ENCODE results near the gene C10orf95.

The C10orf95 gene

GRCh38 chr10:102420181-102420713, 31.1 kb downstream of the C10orf95 start:
- H3K27ac ChIP-seq (ENCODE audit: insufficient read depth in 1 of 2, low read depth in 1 of 2, low read length in 2 of 2, poor library complexity in 1 of 2, severe bottlenecking in 2 of 2) = peak overlapping the region; percentile 47 to 85
- ChIA-PET POLR2A (interaction anchor here (1.0 to 4.1 kb wide), 5 partner anchors 12 to 225 kb away, joined by 3 to 28 read pairs (median 5); partner anchors contain the start of genes CUEDC2 and NFKB2), CTCF (interaction anchor here (0.6 to 9.1 kb wide), 13 partner anchors 8 to 107 kb away, joined by 3 to 71 read pairs (median 7); partner anchors contain the start of genes C10orf95 and CUEDC2)
- WGBS (ENCODE audit: insufficient coverage) = 0% methylated on average over 10 of the region's 21 CpGs
- H3K36me3 ChIP-seq (ENCODE audit: control insufficient read depth in 4 of 4, insufficient read depth in 4 of 4, low read length in 3 of 4) = peaks cover 4 to 21% (median 17%) of the 10 kb centered on the region in 4 experiments
- no peaks in the 10 kb centered on the region for H3K9me3 ChIP-seq (ENCODE audit: control extremely low read depth in 1 of 5, control insufficient read depth in 4 of 5, insufficient read depth in 2 of 5, low read depth in 1 of 5, low read length in 4 of 5)
- no peak for DNase-seq
- H3K27me3 ChIP-seq (replicated peaks in 2 of 5; ENCODE audit: control insufficient read depth in 4 of 5, insufficient read depth in 5 of 5, low read length in 4 of 5) = peaks cover 6 to 25% (median 11%) of the 10 kb centered on the region in 5 experiments
- peak overlapping the region; percentile 87 to 96 (median 90) for H3K4me3 ChIP-seq (ENCODE audit: control insufficient read depth in 1 of 7, extremely low read depth in 1 of 7, insufficient read depth in 4 of 7, low read depth in 2 of 7, low read length in 6 of 7)
- H3K4me1 ChIP-seq (ENCODE audit: control extremely low read depth in 1 of 4, control insufficient read depth in 4 of 4, insufficient read depth in 4 of 4, low read length in 3 of 4) = peaks cover 3 to 46% (median 40%) of the 10 kb centered on the region in 4 experiments

- Histone ChIP-seq H3K27me3 (replicated peaks in 2 of 5; ENCODE audit: control insufficient read depth in 4 of 5, insufficient read depth in 5 of 5, low read length in 4 of 5) (peaks cover 6 to 25% (median 11%) of the 10 kb centered on the region in 5 experiments), H3K4me1 (ENCODE audit: control extremely low read depth in 1 of 4, control insufficient read depth in 4 of 4, insufficient read depth in 4 of 4, low read length in 3 of 4) (peaks cover 3 to 46% (median 40%) of the 10 kb centered on the region in 4 experiments), H3K27ac (ENCODE audit: insufficient read depth in 1 of 2, low read depth in 1 of 2, low read length in 2 of 2, poor library complexity in 1 of 2, severe bottlenecking in 2 of 2) (no peak overlapping the region), H3K36me3 (ENCODE audit: control insufficient read depth in 4 of 4, insufficient read depth in 4 of 4, low read length in 3 of 4) (peaks cover 4 to 15% (median 12%) of the 10 kb centered on the region in 4 experiments), H3K4me3 (ENCODE audit: control insufficient read depth in 1 of 7, extremely low read depth in 1 of 7, insufficient read depth in 4 of 7, low read depth in 2 of 7, low read length in 6 of 7) (peak overlapping the region; percentile 87 to 96 (median 90)), H3K9me3 (ENCODE audit: control extremely low read depth in 1 of 5, control insufficient read depth in 4 of 5, insufficient read depth in 2 of 5, low read depth in 1 of 5, low read length in 4 of 5) (no peaks in the 10 kb centered on the region)
- peak in 2 of 3 donors; percentile 68 to 73 for DNase-seq
- ChIA-PET CTCF (interaction anchor here (0.6 to 9.1 kb wide), 10 partner anchors 7 to 106 kb away, joined by 3 to 71 read pairs (median 6); partner anchors contain the start of genes C10orf95 and CUEDC2), POLR2A (interaction anchor here (1.0 to 4.1 kb wide), 4 partner anchors 13 to 226 kb away, joined by 4 to 28 read pairs (median 6); partner anchors contain the start of genes CUEDC2 and NFKB2)
- under 1% methylated on average over 43 of the region's 54 CpGs for WGBS (ENCODE audit: insufficient coverage)
Measured at GRCh38 chr10:102419269-102420180, 31.8 kb downstream of the C10orf95 start.

GRCh38 chr10:102418622-102419268, 32.6 kb downstream of the C10orf95 start, which contains the start of gene PSD:
TSS of gene PSD (minus strand) at chr10:102418785. CDS start at chr10:102417038, 1,747 bp downstream.
- peaks cover 3 to 45% (median 40%) of the 10 kb centered on the region in 4 experiments for H3K4me1 ChIP-seq (ENCODE audit: control extremely low read depth in 1 of 4, control insufficient read depth in 4 of 4, insufficient read depth in 4 of 4, low read length in 3 of 4)
- ChIA-PET POLR2A (no interaction called here), CTCF (interaction anchor here (1.9 kb wide), 1 partner anchor 15 kb away, joined by 7 read pairs; no protein-coding TSS in a partner anchor)
- WGBS (ENCODE audit: insufficient coverage) = 7% methylated on average over 34 of the region's 45 CpGs
- H3K36me3 ChIP-seq (ENCODE audit: control insufficient read depth in 4 of 4, insufficient read depth in 4 of 4, low read length in 3 of 4) = peaks cover 2 to 8% (median 6%) of the 10 kb centered on the region in 4 experiments
- peaks cover 6 to 25% (median 11%) of the 10 kb centered on the region in 5 experiments for H3K27me3 ChIP-seq (replicated peaks in 2 of 5; ENCODE audit: control insufficient read depth in 4 of 5, insufficient read depth in 5 of 5, low read length in 4 of 5)
- H3K4me3 ChIP-seq (ENCODE audit: control insufficient read depth in 1 of 7, extremely low read depth in 1 of 7, insufficient read depth in 4 of 7, low read depth in 2 of 7, low read length in 6 of 7) = peak within 1 kb of the TSS; percentile 13 to 96 (median 90)
- H3K9me3 ChIP-seq (ENCODE audit: control extremely low read depth in 1 of 5, control insufficient read depth in 4 of 5, insufficient read depth in 2 of 5, low read depth in 1 of 5, low read length in 4 of 5) = no peaks in the 10 kb centered on the region
- DNase-seq = peak in 1 of 3 donors; percentile 15
- no peak within 1 kb of the TSS for H3K27ac ChIP-seq (ENCODE audit: insufficient read depth in 1 of 2, low read depth in 1 of 2, low read length in 2 of 2, poor library complexity in 1 of 2, severe bottlenecking in 2 of 2)

- H3K4me3 ChIP-seq (ENCODE audit: control insufficient read depth in 1 of 7, extremely low read depth in 1 of 7, insufficient read depth in 4 of 7, low read depth in 2 of 7, low read length in 6 of 7) = no peak overlapping the region
- no peak for DNase-seq
- H3K9me3 ChIP-seq (ENCODE audit: control extremely low read depth in 1 of 5, control insufficient read depth in 4 of 5, insufficient read depth in 2 of 5, low read depth in 1 of 5, low read length in 4 of 5) = no peaks in the 10 kb centered on the region
- 93% methylated on average over 13 of the region's 20 CpGs for WGBS (ENCODE audit: insufficient coverage)
- ChIA-PET POLR2A (no interaction called here), CTCF (interaction anchor here (1.0 kb wide), 1 partner anchor 17 kb away, joined by 3 read pairs; no protein-coding TSS in a partner anchor)
- peaks cover 0 to 27% (median 22%) of the 10 kb centered on the region in 4 experiments for H3K4me1 ChIP-seq (ENCODE audit: control extremely low read depth in 1 of 4, control insufficient read depth in 4 of 4, insufficient read depth in 4 of 4, low read length in 3 of 4)
- no peak overlapping the region for H3K27ac ChIP-seq (ENCODE audit: insufficient read depth in 1 of 2, low read depth in 1 of 2, low read length in 2 of 2, poor library complexity in 1 of 2, severe bottlenecking in 2 of 2)
- peaks cover 6 to 32% (median 15%) of the 10 kb centered on the region in 5 experiments for H3K27me3 ChIP-seq (replicated peaks in 2 of 5; ENCODE audit: control insufficient read depth in 4 of 5, insufficient read depth in 5 of 5, low read length in 4 of 5)
- no peaks in the 10 kb centered on the region for H3K36me3 ChIP-seq (ENCODE audit: control insufficient read depth in 4 of 4, insufficient read depth in 4 of 4, low read length in 3 of 4)
Measured at GRCh38 chr10:102416695-102417094, 34.6 kb downstream of the C10orf95 start.

GRCh38 chr10:102416283-102416682, 35.1 kb downstream of the C10orf95 start:
- WGBS (ENCODE audit: insufficient coverage) = 94% methylated on average over 6 of the region's 9 CpGs
- no peak overlapping the region for H3K4me3 ChIP-seq (ENCODE audit: control insufficient read depth in 1 of 7, extremely low read depth in 1 of 7, insufficient read depth in 4 of 7, low read depth in 2 of 7, low read length in 6 of 7)
- peaks cover 0 to 25% (median 20%) of the 10 kb centered on the region in 4 experiments for H3K4me1 ChIP-seq (ENCODE audit: control extremely low read depth in 1 of 4, control insufficient read depth in 4 of 4, insufficient read depth in 4 of 4, low read length in 3 of 4)
- DNase-seq = no peak
- POLR2A ChIA-PET = no interaction called here
- H3K36me3 ChIP-seq (ENCODE audit: control insufficient read depth in 4 of 4, insufficient read depth in 4 of 4, low read length in 3 of 4) = no peaks in the 10 kb centered on the region
- CTCF ChIA-PET = interaction anchor here (2.1 kb wide), 1 partner anchor 63 kb away, joined by 9 read pairs; no protein-coding TSS in a partner anchor
- H3K27me3 ChIP-seq (replicated peaks in 2 of 5; ENCODE audit: control insufficient read depth in 4 of 5, insufficient read depth in 5 of 5, low read length in 4 of 5) = peaks cover 6 to 37% (median 17%) of the 10 kb centered on the region in 5 experiments
- H3K9me3 ChIP-seq (ENCODE audit: control extremely low read depth in 1 of 5, control insufficient read depth in 4 of 5, insufficient read depth in 2 of 5, low read depth in 1 of 5, low read length in 4 of 5) = no peaks in the 10 kb centered on the region
- no peak overlapping the region for H3K27ac ChIP-seq (ENCODE audit: insufficient read depth in 1 of 2, low read depth in 1 of 2, low read length in 2 of 2, poor library complexity in 1 of 2, severe bottlenecking in 2 of 2)

GRCh38 chr10:102414749-102415148, 36.6 kb downstream of the C10orf95 start:
- Histone ChIP-seq H3K27ac (ENCODE audit: insufficient read depth in 1 of 2, low read depth in 1 of 2, low read length in 2 of 2, poor library complexity in 1 of 2, severe bottlenecking in 2 of 2) (no peak overlapping the region), H3K27me3 (replicated peaks in 2 of 5; ENCODE audit: control insufficient read depth in 4 of 5, insufficient read depth in 5 of 5, low read length in 4 of 5) (peaks cover 6 to 51% (median 28%) of the 10 kb centered on the region in 5 experiments), H3K36me3 (ENCODE audit: control insufficient read depth in 4 of 4, insufficient read depth in 4 of 4, low read length in 3 of 4) (no peaks in the 10 kb centered on the region), H3K4me3 (ENCODE audit: control insufficient read depth in 1 of 7, extremely low read depth in 1 of 7, insufficient read depth in 4 of 7, low read depth in 2 of 7, low read length in 6 of 7) (no peak overlapping the region), H3K9me3 (ENCODE audit: control extremely low read depth in 1 of 5, control insufficient read depth in 4 of 5, insufficient read depth in 2 of 5, low read depth in 1 of 5, low read length in 4 of 5) (no peaks in the 10 kb centered on the region), H3K4me1 (ENCODE audit: control extremely low read depth in 1 of 4, control insufficient read depth in 4 of 4, insufficient read depth in 4 of 4, low read length in 3 of 4) (peaks cover 0 to 30% (median 24%) of the 10 kb centered on the region in 4 experiments)
- ChIA-PET CTCF (interaction anchor here (1.3 to 5.4 kb wide), 3 partner anchors 10 to 65 kb away, joined by 3 to 20 read pairs (median 9); no protein-coding TSS in a partner anchor), POLR2A (no interaction called here)
- DNase-seq = no peak
- 40% methylated on average over 9 of the region's 20 CpGs for WGBS (ENCODE audit: insufficient coverage)

All from common myeloid progenitor, CD34-positive (primary cell).